Loucy (cell line): Measurements from ENCODE around the gene EDIL3.

Source experiments
- EZH2phosphoT487 ChIP-seq: fragments of 200-600 bp; IDR thresholded peaks from 2 replicates; pipeline ENCODE4 v1.6.1; 2018; ENCODE audit warnings: antibody characterized with exemption, mild to moderate bottlenecking, moderate library complexity, borderline replicate concordance
- TF ChIP-seq, protein P1 (sequence below): fragments of 200-600 bp; sonication (generic); conservative IDR thresholded peaks from 2 replicates; pipeline ENCODE4 v1.5.1; 2014; ENCODE audit warnings: mild to moderate bottlenecking, antibody characterized with exemption, low read length

DNA sequence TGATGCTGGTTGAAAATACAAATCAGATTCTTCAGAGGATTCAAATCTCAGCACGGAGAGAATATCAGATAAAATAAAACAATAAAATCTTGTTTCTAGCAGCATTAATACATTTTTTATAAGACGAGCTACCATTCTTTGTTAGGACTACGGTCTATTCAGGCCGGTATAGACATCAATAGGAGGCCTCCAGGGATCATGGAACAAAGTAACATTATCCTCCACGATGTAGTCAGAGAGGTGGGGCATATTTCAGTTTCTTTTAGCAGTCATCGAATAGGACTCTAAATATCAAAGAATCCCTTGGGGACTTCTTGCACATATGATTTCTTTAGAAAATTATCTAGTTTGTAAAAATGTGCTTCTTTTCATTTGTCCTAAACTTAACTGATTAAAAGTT, 438.2 kb downstream of the EDIL3 start:
- TF ChIP-seq, protein P1, sequence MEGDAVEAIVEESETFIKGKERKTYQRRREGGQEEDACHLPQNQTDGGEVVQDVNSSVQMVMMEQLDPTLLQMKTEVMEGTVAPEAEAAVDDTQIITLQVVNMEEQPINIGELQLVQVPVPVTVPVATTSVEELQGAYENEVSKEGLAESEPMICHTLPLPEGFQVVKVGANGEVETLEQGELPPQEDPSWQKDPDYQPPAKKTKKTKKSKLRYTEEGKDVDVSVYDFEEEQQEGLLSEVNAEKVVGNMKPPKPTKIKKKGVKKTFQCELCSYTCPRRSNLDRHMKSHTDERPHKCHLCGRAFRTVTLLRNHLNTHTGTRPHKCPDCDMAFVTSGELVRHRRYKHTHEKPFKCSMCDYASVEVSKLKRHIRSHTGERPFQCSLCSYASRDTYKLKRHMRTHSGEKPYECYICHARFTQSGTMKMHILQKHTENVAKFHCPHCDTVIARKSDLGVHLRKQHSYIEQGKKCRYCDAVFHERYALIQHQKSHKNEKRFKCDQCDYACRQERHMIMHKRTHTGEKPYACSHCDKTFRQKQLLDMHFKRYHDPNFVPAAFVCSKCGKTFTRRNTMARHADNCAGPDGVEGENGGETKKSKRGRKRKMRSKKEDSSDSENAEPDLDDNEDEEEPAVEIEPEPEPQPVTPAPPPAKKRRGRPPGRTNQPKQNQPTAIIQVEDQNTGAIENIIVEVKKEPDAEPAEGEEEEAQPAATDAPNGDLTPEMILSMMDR = no peak
- no peak for TF ChIP-seq EZH2phosphoT487
